Progenitor cell of endocrine pancreas (in vitro differentiated cells): Measurements from ENCODE around the gene TGFBR1. TPM values are rescaled to one million over a fixed set of nuclear protein-coding genes. Genes with fewer than 3 reads are reported as not detected.

Source experiments
- DNase-seq: peaks from one replicate; pipeline ENCODE4 v3.0.0; 2021; ENCODE audit warnings: low spot score; ENCODE audit not compliant: unreplicated experiment
- H3K27ac Mint-ChIP-seq: 2 replicates; pipeline ENCODE4 v1.8.0; 2021; ENCODE audit warnings: mild to moderate bottlenecking, moderate library complexity, mixed read lengths
- H3K27me3 Mint-ChIP-seq: 2 replicates; pipeline ENCODE4 v1.8.0; 2021; ENCODE audit warnings: mixed read lengths
- H3K36me3 Mint-ChIP-seq: 2 replicates; pipeline ENCODE4 v1.8.0; 2022; ENCODE audit warnings: mixed read lengths; ENCODE audit not compliant: insufficient read depth
- H3K4me1 Mint-ChIP-seq: 2 replicates; pipeline ENCODE4 v1.8.0; 2021; ENCODE audit warnings: low read depth, mixed read lengths
- H3K4me3 Mint-ChIP-seq: 2 replicates; pipeline ENCODE4 v1.8.0; 2021; ENCODE audit warnings: low read depth, mild to moderate bottlenecking, moderate library complexity, mixed read lengths
- H3K9me3 Mint-ChIP-seq: 2 replicates; pipeline ENCODE4 v1.8.0; 2021; ENCODE audit warnings: low read depth, mixed read lengths
- CTCF ChIP-seq: fragments of 200-600 bp; sonication (generic); IDR thresholded peaks from one replicate; pipeline ENCODE4 v1.5.0; 2021; ENCODE audit warnings: antibody characterized with exemption, mild to moderate bottlenecking; ENCODE audit not compliant: unreplicated experiment
- total RNA-seq: library from RNA; stranded (reverse); gene quantifications from 2 replicates; pipeline ENCODE4 v1.2.1, GENCODE V29; 2021

TGFBR1 gene
- total RNA-seq, 1 donor from 2014 or later, result 93.8 TPM

- Mint-ChIP-seq H3K36me3 (peaks cover 1% of the 10 kb centered on the region), H3K9me3 (no peaks in the 10 kb centered on the region), H3K4me1 (peaks cover 28% of the 10 kb centered on the region), H3K4me3 (no peak overlapping the region), H3K27me3 (no peaks in the 10 kb centered on the region), H3K27ac (no peak overlapping the region)
- TF ChIP-seq CTCF, result no peak
- DNase-seq, result no peak
Measured at GRCh38 chr9:99183616-99184015, 78.7 kb downstream of the TGFBR1 start.

DNA sequence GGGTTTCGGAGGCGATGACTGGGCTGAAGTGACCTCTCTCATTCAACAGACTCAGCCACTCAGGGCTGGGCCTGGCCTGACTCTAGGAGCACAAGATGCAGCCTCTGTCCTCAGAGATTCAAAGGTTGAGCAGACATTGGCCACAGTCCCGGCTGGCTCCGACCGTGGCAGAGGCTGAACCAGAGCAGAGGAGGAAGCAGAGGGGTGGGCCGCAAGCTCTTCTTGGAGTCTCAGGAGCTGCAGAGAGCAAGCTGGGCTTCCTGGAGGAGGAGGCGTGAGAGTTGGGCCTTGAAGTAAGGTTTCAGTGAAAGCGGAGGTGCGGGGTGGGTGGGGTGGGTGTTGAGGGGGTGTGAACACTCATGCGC, 79.2 kb downstream of the TGFBR1 start:
- Mint-ChIP-seq H3K36me3 (peaks cover 1% of the 10 kb centered on the region), H3K27ac (peak overlapping the region; percentile 95), H3K27me3 (no peaks in the 10 kb centered on the region), H3K4me3 (no peak overlapping the region), H3K4me1 (peaks cover 27% of the 10 kb centered on the region), H3K9me3 (no peaks in the 10 kb centered on the region)
- no peak for TF ChIP-seq CTCF
- DNase-seq, result no peak

GRCh38 chr9:99184475-99185347, 79.8 kb downstream of the TGFBR1 start:
- Mint-ChIP-seq H3K4me1 (peaks cover 27% of the 10 kb centered on the region), H3K27ac (peak overlapping the region; percentile 95), H3K4me3 (no peak overlapping the region), H3K36me3 (peaks cover 1% of the 10 kb centered on the region), H3K9me3 (no peaks in the 10 kb centered on the region), H3K27me3 (no peaks in the 10 kb centered on the region)
- TF ChIP-seq CTCF, result peak; percentile 94
- DNase-seq, result peak; percentile 80

- Mint-ChIP-seq H3K9me3 (no peaks in the 10 kb centered on the region), H3K27me3 (no peaks in the 10 kb centered on the region), H3K36me3 (no peaks in the 10 kb centered on the region), H3K27ac (no peak overlapping the region), H3K4me1 (peaks cover 24% of the 10 kb centered on the region), H3K4me3 (no peak overlapping the region)
- DNase-seq, result no peak
- TF ChIP-seq CTCF, result no peak
Measured at GRCh38 chr9:99185348-99185632, 80.4 kb downstream of the TGFBR1 start.

DNA sequence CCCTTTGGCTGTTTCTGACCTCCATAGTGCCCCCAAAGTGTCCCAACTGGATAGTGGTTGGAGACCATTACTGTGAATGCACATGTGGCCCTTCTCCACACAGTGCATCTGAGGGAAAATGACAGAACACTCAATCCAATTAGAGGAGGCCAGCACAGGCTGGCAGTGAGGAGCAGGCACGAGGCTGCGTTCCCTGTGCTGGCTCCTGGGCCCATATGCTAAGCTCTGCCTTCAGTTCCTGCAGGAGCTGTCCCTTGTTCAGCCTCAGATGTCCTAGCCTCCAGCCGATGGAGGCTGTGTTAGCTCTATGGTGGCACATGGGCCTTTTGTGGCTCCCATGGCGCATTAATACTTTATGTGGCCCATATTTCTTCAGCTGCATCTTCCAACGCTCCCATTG, 81.0 kb downstream of the TGFBR1 start:
- Mint-ChIP-seq H3K4me3 (no peak overlapping the region), H3K27me3 (no peaks in the 10 kb centered on the region), H3K4me1 (peaks cover 18% of the 10 kb centered on the region), H3K9me3 (no peaks in the 10 kb centered on the region), H3K27ac (no peak overlapping the region), H3K36me3 (no peaks in the 10 kb centered on the region)
- TF ChIP-seq CTCF, result no peak
- no peak for DNase-seq
